Omental fat pad (tissue), 4 donors: Measurements from ENCODE around the gene MTX1. TPM values are rescaled to one million over a fixed set of nuclear protein-coding genes. Genes with fewer than 3 reads are reported as not detected.
A peak's percentile ranks its signal among the peaks of the same experiment; 100 is the strongest.
"Not testable (repeated sequence)": the region's sequence is repeated elsewhere in the genome, so short reads cannot be mapped to it uniquely, and the experiment has no call there.

ENCODE experiments used
- ATAC-seq: fragments of 150-250 bp; one replicate; pipeline ENCODE4 v1.9.1; 2016; ENCODE audit warnings: mild to moderate bottlenecking, moderate library complexity; ENCODE audit not compliant: low FRiP score
- DNase-seq: peaks from one replicate; pipeline ENCODE4 v3.0.0-alpha.2; 2019; ENCODE audit warnings: low spot score
- CTCF ChIP-seq, 3 donors: fragments of 450-650 bp; IDR thresholded peaks; one replicate each; pipeline ENCODE4 v1.5.1; 2016 to 2017; ENCODE audit warnings: antibody characterized with exemption in 3 of 3, mild to moderate bottlenecking in 3 of 3, moderate library complexity in 2 of 3
- total RNA-seq, 4 donors: library from RNA; depleted of rRNA; stranded (reverse); fragments of >200 nt; gene quantifications; one replicate each; pipeline ENCODE4 v1.1.0, GENCODE V29; 2016

The MTX1 gene
- total RNA-seq, 4 donors from 2014 or later, result 38.3 to 52.0 (median 40.8) TPM

- peak; percentile 91 for ATAC-seq
Measured at GRCh38 chr1:155193275-155193990, 15.1 kb upstream of the MTX1 start.

GRCh38 chr1:155193991-155194240 lies 14.6 kb upstream of the MTX1 start:
- not testable (repeated sequence) for DNase-seq, ATAC-seq

More at GRCh38 chr1:155193275-155193990, 15.1 kb upstream of the MTX1 start:
- peak; percentile 82 for DNase-seq
- peak in 2 of 3 donors; percentile 87 to 96 for TF ChIP-seq CTCF (IDR thresholded peaks at IDR 0.05)

- no peak for TF ChIP-seq CTCF (IDR thresholded peaks at IDR 0.05)
- ATAC-seq, result no peak
- DNase-seq, result no peak
Measured at GRCh38 chr1:155195201-155196102, 13.0 kb upstream of the MTX1 start.

- no peak for TF ChIP-seq CTCF (IDR thresholded peaks at IDR 0.05)
- ATAC-seq (no peak), DNase-seq (no peak)
Measured at GRCh38 chr1:155196103-155196892, 12.2 kb upstream of the MTX1 start.

GRCh38 chr1:155196893-155197638 lies 11.4 kb upstream of the MTX1 start:
- TF ChIP-seq CTCF (IDR thresholded peaks at IDR 0.05), result no peak
- ATAC-seq (no peak), DNase-seq (no peak)

- no peak for TF ChIP-seq CTCF (IDR thresholded peaks at IDR 0.05)
- no peak for DNase-seq
- ATAC-seq, result no peak
Measured at GRCh38 chr1:155197901-155198546, 10.5 kb upstream of the MTX1 start.
